ENCODE results near the gene CXCR4. TPM values are rescaled to one million over a fixed set of nuclear protein-coding genes. Genes with fewer than 3 reads are reported as not detected.

CXCR4 gene
- total RNA-seq, 1 experiment from 2014 or later, result 0.12 TPM

DNA sequence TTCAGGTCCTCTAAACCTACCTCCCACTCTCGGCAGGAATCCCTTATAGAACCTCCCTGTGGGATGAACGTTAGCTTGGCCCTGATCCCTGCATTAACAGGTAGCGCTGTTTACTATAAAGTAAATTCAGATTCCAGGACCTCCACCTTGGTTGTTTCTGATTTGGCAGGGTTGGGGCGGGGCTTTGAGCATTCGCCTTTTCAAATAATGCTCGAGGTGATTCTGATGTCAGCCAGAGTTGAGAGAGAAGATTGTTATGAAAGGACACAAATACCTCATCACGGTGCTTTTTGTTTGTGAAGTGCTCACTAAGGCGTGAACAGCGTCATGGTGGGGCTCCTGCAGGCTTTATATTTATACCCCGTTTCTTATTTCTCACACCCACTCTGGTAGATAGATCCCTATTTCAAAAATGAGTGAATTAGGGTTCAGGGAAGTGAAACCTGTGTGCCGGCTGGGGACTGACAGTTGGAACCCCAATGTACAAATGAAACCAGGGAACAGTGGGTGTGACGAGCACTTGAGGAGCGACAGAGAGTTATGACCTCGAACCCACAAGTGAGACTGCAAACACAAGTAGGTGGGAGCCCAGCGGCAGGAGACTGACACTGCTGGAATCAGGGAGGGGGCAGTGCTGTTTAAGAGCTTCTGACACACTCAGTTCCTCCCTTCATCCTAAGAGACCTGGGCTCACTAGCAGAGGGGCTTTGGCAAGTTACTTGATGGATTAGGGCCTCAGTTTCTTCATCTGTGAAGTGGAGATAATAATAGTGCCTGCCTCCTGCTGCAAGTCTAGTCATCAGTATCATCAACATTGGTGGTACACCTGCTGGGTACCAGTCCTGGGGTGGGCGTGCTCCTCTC, 14.2 kb upstream of the CXCR4 start:
- no peak for DNase-seq (ENCODE audit: low read depth)

DNA sequence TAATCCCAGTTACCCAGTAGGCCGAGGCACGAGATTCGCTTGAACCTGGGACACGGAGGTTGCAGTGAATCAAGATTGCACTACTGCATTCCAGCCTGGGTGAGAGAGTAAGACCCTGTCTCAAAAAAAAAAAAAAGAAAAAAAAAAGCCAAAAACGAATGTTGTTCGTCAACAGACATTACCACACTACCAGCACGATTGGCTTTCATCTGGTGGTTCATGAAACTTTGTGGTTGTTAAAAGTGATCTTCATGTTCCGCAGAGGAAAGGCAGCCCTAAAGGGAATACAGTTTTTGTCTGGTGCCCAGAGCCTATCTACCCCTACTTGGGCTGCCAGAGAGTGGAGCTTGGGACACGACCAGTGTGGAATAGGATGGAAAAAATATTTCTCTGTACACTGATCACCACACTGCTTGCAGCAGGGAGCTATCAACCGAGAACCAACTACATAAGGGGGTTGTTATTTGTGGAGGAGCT, 13.6 kb upstream of the CXCR4 start:
- DNase-seq (ENCODE audit: low read depth), result no peak

DNA sequence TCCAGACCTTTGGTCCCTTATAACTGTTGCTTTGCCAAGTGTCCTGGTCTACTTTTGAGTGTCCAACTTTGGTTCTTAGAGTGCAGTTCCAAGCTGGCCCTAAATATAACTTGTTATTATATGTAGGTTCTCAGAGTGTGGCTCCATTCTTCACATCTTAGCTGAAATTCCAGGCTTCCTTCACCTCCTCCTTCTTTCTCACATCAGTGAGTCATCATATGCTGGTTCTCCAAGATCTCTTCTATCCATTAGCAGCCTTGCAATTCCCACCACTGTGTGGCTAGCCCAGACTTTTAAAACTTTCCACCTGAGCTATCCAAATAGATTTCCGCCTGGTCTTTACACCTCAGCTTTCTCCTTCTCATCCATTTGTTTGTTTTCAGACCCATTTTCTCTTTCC, 12.6 kb upstream of the CXCR4 start:
- no peak for DNase-seq (ENCODE audit: low read depth)

DNA sequence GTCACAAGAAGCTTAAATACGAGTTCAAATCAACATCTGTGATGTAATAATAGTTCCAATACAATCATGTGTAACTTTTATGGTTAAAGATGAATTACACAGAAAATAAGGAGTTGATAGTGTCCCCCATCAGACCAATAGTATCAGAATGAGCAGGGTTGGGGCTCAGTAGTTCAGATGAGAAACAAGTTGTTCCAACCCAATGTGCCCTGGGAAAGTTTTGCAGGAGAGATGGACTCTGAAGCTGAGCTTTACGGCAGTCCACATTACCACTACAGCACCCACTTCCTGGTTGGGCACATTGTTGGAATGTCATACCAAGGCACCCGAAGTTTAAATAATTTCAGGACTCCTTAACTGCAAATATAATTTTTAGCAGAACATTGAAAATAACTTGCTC, 12.1 kb upstream of the CXCR4 start:
- DNase-seq (ENCODE audit: low read depth), result no peak

DNA sequence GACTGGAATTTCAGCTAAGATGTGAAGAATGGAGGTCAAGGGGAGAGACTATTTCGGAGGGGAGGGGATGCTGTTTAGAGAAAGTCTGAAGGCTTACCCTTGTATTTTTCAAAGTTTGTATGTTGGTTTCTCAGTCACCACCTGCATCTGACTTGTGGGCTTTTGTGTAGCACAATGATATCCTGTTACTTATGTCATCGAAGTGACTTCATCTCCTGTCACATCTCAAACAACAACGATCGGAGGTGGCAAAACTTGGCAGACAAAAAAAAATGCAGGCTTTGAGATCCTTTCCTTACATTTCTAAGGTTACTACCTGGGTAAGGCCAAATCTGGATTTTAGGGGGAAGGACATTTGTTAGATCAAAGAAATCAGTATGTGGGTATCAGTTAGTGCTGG, 11.7 kb upstream of the CXCR4 start:
- no peak for DNase-seq (ENCODE audit: low read depth)

DNA sequence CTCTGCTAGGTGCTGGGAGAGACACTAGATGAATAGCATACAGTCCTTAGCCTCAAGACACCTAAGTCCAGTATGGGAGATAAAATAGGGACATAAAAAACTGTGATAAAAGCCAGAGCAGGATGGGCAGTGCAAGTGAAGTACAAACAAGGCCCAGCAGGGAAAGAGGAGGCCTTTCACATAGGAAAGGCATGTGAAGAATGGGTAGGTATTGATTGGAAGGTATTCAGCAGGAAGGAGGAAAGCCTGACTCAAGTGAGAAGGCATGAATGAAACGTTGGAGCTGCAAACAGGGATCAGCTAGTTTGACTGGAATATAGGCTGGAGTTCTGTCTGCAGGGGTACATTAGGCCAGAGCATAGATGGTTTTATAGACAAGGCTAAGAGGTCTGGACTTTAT, 11.0 kb upstream of the CXCR4 start:
- no peak for DNase-seq (ENCODE audit: low read depth)

DNA sequence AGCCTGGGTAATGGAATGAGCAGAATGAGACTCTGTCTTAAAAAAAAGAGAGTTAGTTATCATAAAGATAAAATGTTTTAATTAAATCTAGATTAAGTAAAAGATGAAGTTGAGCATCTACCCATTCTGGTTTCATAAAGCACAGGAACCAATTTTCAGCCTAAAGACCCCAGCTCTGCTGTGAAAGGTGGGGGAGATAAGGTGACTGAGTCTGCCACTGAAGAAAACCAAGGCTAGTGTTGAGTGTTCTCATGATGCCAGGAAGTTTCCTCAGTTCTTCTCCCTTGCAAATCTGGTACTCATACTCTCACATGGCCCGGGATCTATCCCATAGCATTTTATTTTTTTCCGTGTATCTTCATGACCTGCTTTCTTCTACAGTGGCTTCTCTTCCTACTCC, 10.4 kb upstream of the CXCR4 start:
- DNase-seq (ENCODE audit: low read depth), result no peak

DNA sequence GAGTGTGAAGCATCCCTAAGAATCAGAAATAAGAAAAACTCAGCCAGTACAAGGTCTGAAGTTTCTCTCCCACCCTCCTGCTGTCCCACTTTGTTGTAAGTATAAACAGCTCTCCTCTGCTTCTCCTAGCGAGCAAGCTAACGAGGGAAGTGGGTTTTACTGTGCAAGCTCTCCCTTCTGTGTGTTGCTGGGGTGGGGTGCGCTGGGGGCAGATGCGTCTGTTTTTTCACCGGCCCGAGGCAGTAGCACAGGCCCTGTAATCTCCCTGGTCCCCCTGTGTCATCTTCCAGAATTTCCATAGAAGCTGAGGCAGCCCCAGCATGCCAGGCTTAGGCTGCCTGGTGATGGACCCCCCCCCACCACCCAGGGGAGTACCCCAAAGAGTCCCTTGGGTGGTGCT, 9.4 kb upstream of the CXCR4 start:
- DNase-seq (ENCODE audit: low read depth), result no peak

DNA sequence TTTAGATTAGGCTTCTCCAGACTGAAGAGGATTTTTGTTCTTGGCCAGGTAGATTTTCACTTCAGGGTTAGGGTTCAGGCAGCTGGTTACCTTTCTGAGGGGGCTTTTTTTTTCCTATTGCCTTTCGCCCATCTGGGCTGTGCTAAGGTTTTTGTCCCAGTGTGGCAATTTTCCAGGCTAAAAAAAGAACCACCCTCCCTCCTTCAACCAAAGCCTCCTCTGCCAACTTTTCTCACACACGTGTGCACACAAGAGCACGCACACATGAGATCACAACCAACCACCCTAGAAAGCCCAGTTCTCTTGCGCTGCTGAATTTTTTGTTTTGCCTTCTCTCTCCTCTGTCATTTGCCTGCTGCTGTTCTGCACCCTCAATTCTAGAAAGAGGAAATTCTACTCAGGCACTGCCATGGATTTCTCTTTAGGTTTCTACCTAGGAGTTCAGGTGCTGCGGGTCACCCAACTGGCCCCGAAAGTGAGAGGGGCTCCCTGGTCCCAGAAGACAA, 8.5 kb upstream of the CXCR4 start:
- DNase-seq (ENCODE audit: low read depth), result no peak

DNA sequence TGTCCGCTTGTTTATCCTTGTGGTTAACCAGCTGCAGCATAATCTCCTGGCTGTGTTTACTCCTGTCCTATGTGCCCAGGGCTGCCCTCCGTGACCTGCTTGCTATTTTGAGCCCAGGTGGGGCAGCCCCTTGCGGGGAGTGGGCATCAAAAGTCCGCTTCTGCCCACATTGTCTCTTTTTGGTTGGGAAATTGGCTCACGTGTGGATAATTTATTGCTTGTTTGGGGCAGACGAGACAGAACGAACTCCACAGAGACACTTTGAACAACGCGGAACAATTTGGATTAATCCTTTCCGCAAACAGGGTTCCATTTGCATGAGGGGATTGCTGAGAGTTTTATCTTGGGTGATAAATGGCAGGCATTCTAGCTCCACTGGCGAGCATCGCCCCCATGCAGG, 8.1 kb upstream of the CXCR4 start:
- no peak for DNase-seq (ENCODE audit: low read depth)

DNA sequence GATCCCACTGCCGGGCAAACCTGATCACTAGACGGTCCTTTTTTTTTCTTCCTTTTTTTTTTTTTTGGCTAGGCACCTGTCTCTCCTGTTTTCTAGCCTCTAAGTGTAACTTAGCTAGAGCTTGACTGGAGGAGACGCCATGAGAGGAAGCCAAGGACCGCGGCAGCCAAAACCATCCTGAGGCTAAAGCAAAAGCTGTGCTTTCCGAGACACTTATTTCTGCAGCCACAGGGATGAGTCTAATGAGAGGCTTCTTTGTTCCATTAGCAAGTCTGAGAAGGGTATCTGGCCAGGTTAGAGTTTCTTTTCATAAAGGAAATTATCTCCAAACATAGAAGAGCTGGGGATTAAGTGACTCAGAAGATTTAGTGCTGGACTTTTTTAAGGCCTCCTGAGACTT, 7.3 kb upstream of the CXCR4 start:
- no peak for DNase-seq (ENCODE audit: low read depth)

DNA sequence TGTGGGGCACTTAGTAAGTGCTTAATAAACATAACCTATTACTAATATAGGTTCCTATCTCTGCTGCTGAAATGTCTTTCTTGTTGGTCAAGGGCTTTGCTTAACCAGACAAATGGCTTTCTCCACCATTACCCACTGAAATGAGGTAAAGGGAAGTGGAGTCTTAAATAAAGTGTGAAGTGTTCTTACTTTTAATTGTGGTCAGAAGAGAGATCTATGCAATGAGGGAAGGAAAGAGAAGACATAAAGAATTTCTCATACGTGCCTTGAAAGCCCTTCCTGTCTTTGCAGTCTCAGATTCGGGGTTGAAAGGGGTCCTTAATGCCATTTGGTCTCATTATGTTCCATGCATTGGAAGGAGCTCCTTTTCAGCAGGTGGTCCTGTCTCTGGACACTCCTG, 6.9 kb upstream of the CXCR4 start:
- DNase-seq (ENCODE audit: low read depth), result no peak

DNA sequence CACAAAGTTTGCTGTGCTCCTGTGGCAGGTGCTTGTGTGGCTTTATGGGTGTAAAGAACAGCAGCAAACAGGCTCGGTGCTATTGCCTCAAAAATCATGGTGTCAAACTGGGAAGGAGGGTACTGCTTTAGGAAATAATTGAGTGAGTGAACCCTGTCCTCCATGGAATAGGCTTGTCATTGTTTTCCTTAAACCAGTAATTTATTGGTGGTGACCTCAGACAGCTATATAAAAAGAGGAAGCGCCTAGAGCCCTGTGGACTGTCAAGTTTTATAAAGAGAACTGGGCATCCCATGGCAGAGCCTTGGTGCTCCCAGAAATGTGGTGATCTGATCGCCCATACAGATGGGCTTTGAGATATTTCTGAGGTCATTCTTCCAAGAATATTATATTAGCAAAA, 4.7 kb upstream of the CXCR4 start:
- DNase-seq (ENCODE audit: low read depth), result no peak

DNA sequence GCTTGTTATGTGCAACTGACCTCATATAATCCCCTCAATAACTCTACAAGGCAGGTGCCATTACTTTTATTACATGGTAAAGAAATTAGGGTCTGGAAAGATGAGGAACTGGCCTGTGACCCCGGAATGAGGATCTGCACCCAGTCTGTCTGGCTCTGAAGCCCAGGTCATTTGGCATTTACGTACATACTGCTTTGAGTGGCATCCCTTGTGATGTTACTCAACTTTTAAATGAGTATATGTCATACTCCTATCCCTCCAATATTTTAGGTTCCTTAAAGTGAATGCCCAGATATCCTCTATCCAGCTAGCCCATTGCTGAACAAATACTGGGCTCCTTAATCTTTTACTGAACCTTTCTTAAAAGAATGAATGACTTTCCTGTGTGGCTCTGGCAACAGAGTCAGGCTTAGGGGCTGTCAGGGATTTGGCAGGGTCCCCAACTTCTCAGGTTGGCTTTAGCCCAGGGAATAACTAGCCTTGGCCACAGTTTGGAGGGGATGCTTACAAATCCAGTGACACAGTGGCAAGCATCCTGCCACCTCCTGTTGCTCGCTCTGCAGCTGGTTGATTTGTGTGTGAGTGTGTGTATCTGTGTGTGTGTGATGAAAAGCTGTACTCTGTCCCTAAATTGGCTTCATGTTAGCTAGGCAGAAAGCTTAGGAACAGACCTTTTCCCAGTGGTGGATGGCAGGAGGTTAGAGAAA, 3.4 kb upstream of the CXCR4 start:
- DNase-seq (ENCODE audit: low read depth), result no peak

DNA sequence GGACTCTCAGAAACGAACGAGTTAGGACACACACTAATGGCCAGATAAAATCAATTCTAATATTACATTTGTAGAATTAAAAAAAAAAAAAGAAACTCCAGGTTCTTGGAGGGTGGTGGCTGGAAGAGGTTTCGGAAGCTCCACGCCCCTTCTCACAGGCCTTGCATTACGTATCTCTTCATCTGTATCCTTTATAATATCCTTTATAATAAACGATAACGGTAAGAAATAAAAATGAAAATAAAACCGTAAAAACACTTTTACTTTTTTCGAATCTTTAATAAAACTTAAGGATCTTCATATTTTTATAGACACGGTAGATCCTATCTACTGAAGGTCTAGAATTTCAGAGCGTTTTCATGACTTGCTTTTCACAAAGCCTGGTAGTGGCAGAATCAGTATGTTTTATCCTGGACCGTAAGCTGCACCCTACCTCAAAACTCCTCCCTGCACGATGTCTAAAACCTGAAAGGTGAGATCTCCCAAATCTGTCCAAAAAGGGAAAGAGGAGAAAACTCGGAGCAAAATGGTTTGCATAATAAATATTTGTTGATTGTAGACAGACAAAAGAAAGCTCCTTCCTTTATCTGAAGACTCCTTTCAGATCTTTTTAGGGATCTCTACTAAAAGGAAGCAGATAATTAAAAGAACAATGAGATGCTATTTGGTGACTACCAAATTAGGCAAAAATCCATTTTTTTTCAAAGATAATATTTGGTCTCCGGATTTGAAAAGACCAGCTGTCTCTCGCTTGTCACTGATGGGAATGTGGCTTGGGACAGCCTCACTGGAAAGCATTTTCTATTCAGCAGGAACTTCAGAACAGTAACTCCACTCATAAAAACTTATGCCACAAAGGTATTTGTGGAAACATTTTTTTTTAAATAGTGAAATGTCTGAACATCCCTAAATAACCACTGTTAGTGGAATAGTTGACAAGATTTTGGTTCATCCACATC, 2.0 kb upstream of the CXCR4 start:
- no peak for DNase-seq (ENCODE audit: low read depth)

DNA sequence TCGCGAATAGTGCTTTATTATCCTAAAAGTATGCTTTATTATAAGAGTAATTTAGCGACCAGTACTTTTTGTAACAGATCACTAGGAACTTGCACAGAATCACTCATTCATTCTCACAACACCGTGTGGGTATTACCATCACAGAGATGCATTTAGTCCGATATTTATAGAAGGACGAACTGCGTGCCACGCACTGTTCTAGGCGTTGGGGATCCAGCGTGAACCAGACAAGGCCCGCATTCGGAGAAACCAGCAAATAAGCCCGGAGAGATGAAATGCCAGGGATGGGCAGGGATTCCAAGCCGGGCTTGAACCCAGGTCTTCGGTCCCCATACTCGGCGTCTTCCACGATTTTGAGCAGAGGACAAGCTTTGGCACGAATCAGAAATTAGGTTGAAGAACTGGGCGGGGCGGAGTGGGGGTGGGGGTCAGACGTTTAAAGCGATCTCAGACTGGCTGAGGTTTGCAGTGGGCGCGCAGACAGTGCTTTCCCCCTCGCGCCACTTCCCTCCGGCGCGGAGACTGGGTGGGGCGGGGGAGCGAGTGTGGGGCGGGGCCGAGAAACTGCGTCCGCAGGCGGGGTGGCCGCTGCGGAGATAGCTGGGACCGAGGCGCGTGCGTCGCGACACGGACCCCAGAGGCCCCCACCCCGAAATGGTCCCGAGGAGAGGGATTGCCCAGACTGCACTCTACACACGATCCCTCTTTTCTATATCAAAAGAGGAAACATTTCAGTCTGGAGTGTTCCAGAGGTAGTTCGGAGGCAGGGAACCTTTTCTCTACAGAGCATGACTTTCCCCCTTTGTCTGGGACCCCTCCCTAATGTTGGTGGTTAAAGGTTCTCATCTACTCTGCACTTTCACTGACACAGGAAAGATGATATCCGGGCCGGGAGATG, 1.1 kb upstream of the CXCR4 start:
- DNase-seq (ENCODE audit: low read depth), result no peak

DNA sequence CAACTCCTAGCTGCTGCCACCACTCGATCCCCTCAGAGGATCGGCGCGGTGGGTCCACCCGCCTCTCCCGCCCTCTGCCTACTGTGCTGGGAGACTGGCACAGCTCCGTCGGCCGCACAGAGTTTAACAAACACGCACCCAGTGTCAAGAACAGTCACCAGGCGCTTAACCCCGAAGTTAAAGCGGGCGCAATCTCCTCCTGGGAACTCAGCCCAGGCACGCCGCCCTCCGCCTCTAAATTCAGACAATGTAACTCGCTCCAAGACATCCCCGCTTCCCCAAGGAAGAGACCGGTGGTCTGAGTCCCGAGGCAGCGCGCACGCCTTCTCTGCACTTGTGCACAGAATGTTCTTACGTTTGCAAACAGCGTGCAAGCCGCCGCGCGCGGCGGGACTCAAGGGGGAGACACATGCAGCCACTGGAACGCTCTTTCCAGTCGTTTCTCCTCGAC, 533 bp downstream of the CXCR4 start:
- peak; percentile 27 for DNase-seq (ENCODE audit: low read depth)

DNA sequence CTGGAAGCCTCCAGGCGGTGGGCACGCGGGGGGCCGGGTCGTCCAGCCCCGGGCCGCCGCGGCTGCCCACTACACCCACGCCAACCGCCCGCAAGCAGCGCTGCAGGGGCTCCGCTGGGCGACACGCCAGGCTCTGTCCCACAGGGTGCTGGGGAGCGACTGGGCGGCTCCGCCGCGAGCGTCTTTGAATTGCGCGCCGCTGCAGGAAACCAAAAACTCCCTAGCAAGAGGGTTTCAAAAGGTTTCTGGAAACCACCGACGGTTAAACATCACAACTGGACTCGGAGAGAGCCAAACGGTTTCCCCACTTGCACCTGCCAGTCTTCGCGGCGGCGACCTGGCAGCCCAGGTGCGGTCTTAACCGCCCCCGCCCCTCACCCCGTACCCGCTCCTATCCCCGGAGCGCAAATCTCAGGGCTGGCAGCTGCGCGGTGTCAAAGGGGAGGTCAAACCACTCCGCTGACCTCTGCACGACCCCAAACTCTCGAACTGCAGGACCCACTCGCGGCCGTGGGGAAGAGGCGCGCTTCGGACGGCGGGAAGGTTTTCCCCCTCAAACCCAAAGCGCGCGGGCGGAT, 1.0 kb downstream of the CXCR4 start:
- no peak for DNase-seq (ENCODE audit: low read depth)

DNA sequence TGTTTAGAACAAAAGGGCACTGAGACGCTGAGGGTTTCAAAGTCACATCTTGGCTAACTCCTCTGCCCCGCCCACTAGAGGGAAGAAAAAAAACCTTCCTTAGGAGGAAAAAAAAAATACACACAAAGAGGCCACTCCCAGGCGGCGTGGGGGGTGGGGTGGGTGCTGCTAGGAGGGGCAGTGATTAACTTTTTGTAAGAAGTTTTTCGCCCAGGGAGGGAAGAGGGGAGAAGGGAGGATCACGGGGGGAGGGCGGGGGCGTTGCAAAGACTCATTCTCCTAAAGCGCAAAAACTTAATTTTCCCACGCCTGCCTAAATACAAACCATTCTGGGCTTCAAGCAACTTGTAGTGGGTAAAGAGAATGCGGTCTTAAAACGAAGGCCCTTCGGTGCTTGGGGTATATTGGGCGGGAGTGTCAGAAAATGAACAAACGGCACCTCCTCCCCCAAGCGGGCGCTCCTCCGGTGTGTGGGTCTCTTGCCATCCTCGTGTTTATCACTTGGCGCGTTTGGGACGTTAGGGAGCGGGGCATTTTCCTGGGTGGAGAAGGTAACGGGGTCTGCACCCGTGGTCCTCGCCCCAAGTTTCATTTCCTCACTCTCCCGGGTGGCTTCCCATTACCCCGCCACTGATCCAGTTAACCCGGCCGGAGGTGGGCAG, 1.7 kb downstream of the CXCR4 start:
- peak; percentile 4 for DNase-seq (ENCODE audit: low read depth)

Measured in M059J (cell line).